H9 (cell line): ENCODE results near the gene CHURC1. TPM values are rescaled to one million over a fixed set of nuclear protein-coding genes. Genes with fewer than 3 reads are reported as not detected.

Source experiments
- DNase-seq: peaks from one replicate; pipeline ENCODE4 v3.0.0-alpha.2; 2017
- H2AFZ ChIP-seq: one replicate; pipeline ENCODE4 v1.6.1; 2013; ENCODE audit warnings: mild to moderate bottlenecking, low read length, control low read depth, moderate library complexity
- H2AK5ac ChIP-seq: 2 replicates; pipeline ENCODE4 v1.6.1; 2013; ENCODE audit warnings: low read length, control low read depth, mixed read lengths; ENCODE audit not compliant: insufficient read length
- H2BK120ac ChIP-seq: one replicate; pipeline ENCODE4 v1.6.1; 2013; ENCODE audit warnings: low read depth, mild to moderate bottlenecking, low read length, control low read depth, inconsistent platforms; ENCODE audit not compliant: poor library complexity, severe bottlenecking
- H2BK12ac ChIP-seq: 2 replicates; pipeline ENCODE4 v1.6.1; 2013; ENCODE audit warnings: low read length, control low read depth, mixed read lengths, low read depth; ENCODE audit not compliant: insufficient read length
- H2BK15ac ChIP-seq: 2 replicates; pipeline ENCODE4 v1.6.1; 2013; ENCODE audit warnings: low read depth, low read length, control low read depth
- H2BK20ac ChIP-seq: one replicate; pipeline ENCODE4 v1.6.1; 2013; ENCODE audit warnings: low read depth, mild to moderate bottlenecking, low read length, control low read depth, inconsistent platforms; ENCODE audit not compliant: poor library complexity, severe bottlenecking
- H2BK5ac ChIP-seq: 2 replicates; pipeline ENCODE4 v1.6.1; 2013; ENCODE audit warnings: low read length, control low read depth, mixed read lengths; ENCODE audit not compliant: insufficient read length
- H3K14ac ChIP-seq: 2 replicates; pipeline ENCODE4 v1.6.1; 2013; ENCODE audit warnings: low read length, control low read depth; ENCODE audit not compliant: insufficient read depth
- H3K18ac ChIP-seq: 2 replicates; pipeline ENCODE4 v1.6.1; 2013; ENCODE audit warnings: low read depth, mild to moderate bottlenecking, mixed read lengths, low read length, control low read depth; ENCODE audit not compliant: insufficient read length
- H3K23ac ChIP-seq: 2 replicates; pipeline ENCODE4 v1.6.1; 2013; ENCODE audit warnings: low read length, control low read depth, mixed read lengths, low read depth; ENCODE audit not compliant: insufficient read length
- H3K23me2 ChIP-seq: 2 replicates; pipeline ENCODE4 v1.6.1; 2013; ENCODE audit warnings: low read depth, mild to moderate bottlenecking, mixed read lengths, low read length, control low read depth; ENCODE audit not compliant: insufficient read length, poor library complexity, severe bottlenecking
- H3K27ac ChIP-seq: 2 replicates; pipeline ENCODE4 v1.5.1; 2013; ENCODE audit warnings: low read length, control low read depth, mixed read lengths, low read depth; ENCODE audit not compliant: insufficient read length
- H3K27me3 ChIP-seq: 2 replicates; pipeline ENCODE4 v1.6.1; 2013; ENCODE audit warnings: low read length, control low read depth, inconsistent platforms; ENCODE audit not compliant: insufficient read depth
- H3K4ac ChIP-seq: 2 replicates; pipeline ENCODE4 v1.6.1; 2013; ENCODE audit warnings: low read depth, mild to moderate bottlenecking, control low read depth, inconsistent platforms, low read length, moderate library complexity
- H3K4me1 ChIP-seq: 2 replicates; pipeline ENCODE4 v1.6.1; 2013; ENCODE audit warnings: low read length, control low read depth, inconsistent platforms; ENCODE audit not compliant: insufficient read depth
- H3K4me2 ChIP-seq: 2 replicates; pipeline ENCODE4 v1.6.1; 2013; ENCODE audit warnings: low read length, control low read depth, mixed read lengths; ENCODE audit not compliant: insufficient read length, insufficient read depth
- H3K56ac ChIP-seq: 2 replicates; pipeline ENCODE4 v1.6.1; 2013; ENCODE audit warnings: low read depth, mild to moderate bottlenecking, mixed read lengths, low read length, control low read depth; ENCODE audit not compliant: insufficient read length
- H3K79me1 ChIP-seq: 2 replicates; pipeline ENCODE4 v1.6.1; 2013; ENCODE audit warnings: low read depth, mild to moderate bottlenecking, moderate library complexity, low read length, control low read depth, inconsistent platforms; ENCODE audit not compliant: insufficient read depth, poor library complexity, severe bottlenecking
- H3K79me2 ChIP-seq: 2 replicates; pipeline ENCODE4 v1.6.1; 2013; ENCODE audit warnings: low read length, control low read depth, inconsistent platforms; ENCODE audit not compliant: insufficient read depth
- H3K9ac ChIP-seq: 2 replicates; pipeline ENCODE4 v1.6.1; 2013; ENCODE audit warnings: low read length, control low read depth, mixed read lengths; ENCODE audit not compliant: insufficient read length; ENCODE audit errors: extremely low read depth
- H3K9me3 ChIP-seq: one replicate; pipeline ENCODE4 v1.6.1; 2013; ENCODE audit warnings: low read depth, low read length, inconsistent platforms; ENCODE audit not compliant: control insufficient read depth
- H3T11ph ChIP-seq: one replicate; pipeline ENCODE4 v1.6.1; 2013; ENCODE audit warnings: mild to moderate bottlenecking, low read length, control low read depth, inconsistent platforms
- H4K20me1 ChIP-seq: one replicate; pipeline ENCODE4 v1.6.1; 2013; ENCODE audit not compliant: control insufficient read depth, insufficient read length, insufficient read depth
- H4K5ac ChIP-seq: 2 replicates; pipeline ENCODE4 v1.6.1; 2013; ENCODE audit warnings: low read depth, mild to moderate bottlenecking, mixed read lengths, low read length, control low read depth; ENCODE audit not compliant: insufficient read length
- H4K8ac ChIP-seq: replicated peaks from 2 replicates; pipeline ENCODE4 v1.6.1; 2013; ENCODE audit warnings: low read length, control low read depth, mixed read lengths, low read depth; ENCODE audit not compliant: insufficient read length
- H4K91ac ChIP-seq: 2 replicates; pipeline ENCODE4 v1.6.1; 2013; ENCODE audit warnings: low read depth, mild to moderate bottlenecking, moderate library complexity, mixed read lengths, low read length, control low read depth; ENCODE audit not compliant: insufficient read length
- H3K27ac Mint-ChIP-seq, 3 experiments: 2 replicates in 2 of 3; 3 replicates in 1 of 3; pipeline ENCODE4 v1.8.0; 2020 to 2021; ENCODE audit warnings: mixed read lengths in 3 of 3, mild to moderate bottlenecking in 1 of 3, moderate library complexity in 1 of 3
- H3K27me3 Mint-ChIP-seq: 2 replicates; pipeline ENCODE4 v1.8.0; 2021; ENCODE audit warnings: low read depth, mild to moderate bottlenecking, moderate library complexity, mixed read lengths
- H3K36me3 Mint-ChIP-seq, 3 experiments: 2 replicates in 2 of 3; 3 replicates in 1 of 3; pipeline ENCODE4 v1.8.0; 2020 to 2021; ENCODE audit warnings: low read depth in 3 of 3, mixed read lengths in 3 of 3; ENCODE audit not compliant: insufficient read depth in 1 of 3
- H3K4me1 Mint-ChIP-seq, 2 experiments: 2 replicates each; pipeline ENCODE4 v1.8.0; 2020; ENCODE audit warnings: mixed read lengths in 2 of 2
- H3K4me3 Mint-ChIP-seq, 2 experiments: 2 replicates in 1 of 2; 3 replicates in 1 of 2; pipeline ENCODE4 v1.8.0; 2020 to 2021; ENCODE audit warnings: mild to moderate bottlenecking in 2 of 2, mixed read lengths in 2 of 2, moderate library complexity in 1 of 2
- H3K9me3 Mint-ChIP-seq, 2 experiments: 2 replicates in 1 of 2; 3 replicates in 1 of 2; pipeline ENCODE4 v1.8.0; 2020; ENCODE audit warnings: mild to moderate bottlenecking in 2 of 2, mixed read lengths in 2 of 2, moderate library complexity in 1 of 2
- CTCF ChIP-seq: fragments of 200-600 bp; sonication (generic); conservative IDR thresholded peaks from 3 replicates; pipeline ENCODE4 v1.8.0; 2021; ENCODE audit warnings: antibody characterized with exemption, mild to moderate bottlenecking
- WGBS: extraction: QIAGEN DNeasy Blood & Tissue Kit; methylation state at CpG from one replicate; pipeline ENCODE4 v1.1.7; 2013; ENCODE audit warnings: missing lambda C conversion rate, low lambda C conversion rate, mixed read lengths; ENCODE audit not compliant: insufficient read length; ENCODE audit errors: extremely low coverage; 5-methylcytosine and 5-hydroxymethylcytosine counted together
- total RNA-seq: library from RNA; stranded (reverse); gene quantifications from 2 replicates; pipeline ENCODE4 v1.2.1, GENCODE V29; 2021

Gene CHURC1
- total RNA-seq, 1 experiment from 2014 or later: 58.7 TPM

DNA sequence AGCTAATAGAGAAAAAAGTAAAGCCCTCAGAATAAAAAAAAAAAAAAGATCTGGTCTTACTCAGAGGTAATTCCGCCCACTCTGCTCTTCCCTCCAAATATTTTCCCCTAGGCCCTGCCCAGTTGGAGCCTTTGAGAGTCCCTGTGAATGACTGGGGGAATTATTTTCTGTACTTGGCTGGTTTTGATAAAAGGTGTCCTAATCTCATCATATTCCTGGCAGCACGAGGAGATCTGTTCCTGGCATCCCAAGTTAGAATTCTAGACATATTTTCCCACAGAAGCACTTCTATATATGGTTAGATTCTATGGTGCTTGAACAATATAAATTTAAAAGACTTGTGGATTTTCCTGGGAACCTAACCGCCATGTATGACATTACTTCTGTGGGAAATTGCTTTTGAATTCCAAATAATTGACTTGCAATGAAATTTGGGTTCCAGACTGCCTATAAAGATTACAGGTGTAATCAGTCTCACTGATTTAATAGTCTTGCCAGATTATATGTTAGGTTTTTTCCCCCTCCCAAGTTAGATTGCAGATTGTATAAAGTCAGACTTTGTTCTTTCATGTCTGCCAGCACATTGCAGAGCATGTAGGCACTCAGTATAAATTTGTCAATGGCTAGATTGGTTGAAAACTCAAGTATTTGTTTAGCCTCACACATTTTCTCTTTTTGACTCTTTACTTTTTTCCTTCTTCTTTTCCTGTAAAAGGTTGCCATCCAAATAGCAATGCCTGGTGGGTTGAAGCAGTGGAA is 16.0 kb downstream of the CHURC1 start:
- H4K20me1 ChIP-seq: no peaks in the 10 kb centered on the region
- H4K5ac ChIP-seq: no peak overlapping the region
- Mint-ChIP-seq H3K4me1 (no peaks in the 10 kb centered on the region), H3K27ac (peak overlapping the region in 1 of 3 experiments; percentile 20; a peak in 2 of 7 replicates), H3K27me3 (no peaks in the 10 kb centered on the region), H3K36me3 (peaks cover 3 to 40% (median 31%) of the 10 kb centered on the region in 3 experiments; a peak in 5 of 7 replicates), H3K9me3 (no peaks in the 10 kb centered on the region), H3K4me3 (no peak overlapping the region)
- WGBS: no CpG with 5 or more reads among the region's 3 CpGs
- no peak for DNase-seq
- no peak overlapping the region for H3T11ph ChIP-seq
- H3K56ac ChIP-seq: no peak overlapping the region
- H3K9ac ChIP-seq: no peak overlapping the region
- H3K23me2 ChIP-seq: no peaks in the 10 kb centered on the region
- TF ChIP-seq CTCF: no peak
- no peaks in the 10 kb centered on the region for H3K9me3 ChIP-seq
- H3K14ac ChIP-seq: no peak overlapping the region
- no peak overlapping the region for H2BK20ac ChIP-seq
- H2BK12ac ChIP-seq: no peak overlapping the region
- no peak overlapping the region for H3K18ac ChIP-seq
- no peak overlapping the region for H2BK120ac ChIP-seq
- no peaks in the 10 kb centered on the region for H3K79me1 ChIP-seq
- H3K4me2 ChIP-seq: no peak overlapping the region
- H4K91ac ChIP-seq: no peak overlapping the region
- no peak overlapping the region for H2BK5ac ChIP-seq
- H3K27ac ChIP-seq: no peak overlapping the region
- H3K4ac ChIP-seq: no peak overlapping the region
- no peaks in the 10 kb centered on the region for H3K4me1 ChIP-seq
- H2AK5ac ChIP-seq: no peak overlapping the region
- no peaks in the 10 kb centered on the region for H3K79me2 ChIP-seq
- H2AFZ ChIP-seq: no peak overlapping the region
- no peak overlapping the region for H4K8ac ChIP-seq
- no peak overlapping the region for H2BK15ac ChIP-seq
- H3K23ac ChIP-seq: no peak overlapping the region
- H3K27me3 ChIP-seq: no peaks in the 10 kb centered on the region
